NCI-H82 (cell line): ENCODE measurements around the gene OSCP1.
A peak's percentile ranks its signal among the peaks of the same experiment; 100 is the strongest.
"Not testable (repeated sequence)": the region's sequence is repeated elsewhere in the genome, so short reads cannot be mapped to it uniquely, and the experiment has no call there.

Experiments
- DNase-seq: peaks from one replicate; lab custom pipeline; 2025; lab: John Stamatoyannopoulos, UW

Gene OSCP1

DNA sequence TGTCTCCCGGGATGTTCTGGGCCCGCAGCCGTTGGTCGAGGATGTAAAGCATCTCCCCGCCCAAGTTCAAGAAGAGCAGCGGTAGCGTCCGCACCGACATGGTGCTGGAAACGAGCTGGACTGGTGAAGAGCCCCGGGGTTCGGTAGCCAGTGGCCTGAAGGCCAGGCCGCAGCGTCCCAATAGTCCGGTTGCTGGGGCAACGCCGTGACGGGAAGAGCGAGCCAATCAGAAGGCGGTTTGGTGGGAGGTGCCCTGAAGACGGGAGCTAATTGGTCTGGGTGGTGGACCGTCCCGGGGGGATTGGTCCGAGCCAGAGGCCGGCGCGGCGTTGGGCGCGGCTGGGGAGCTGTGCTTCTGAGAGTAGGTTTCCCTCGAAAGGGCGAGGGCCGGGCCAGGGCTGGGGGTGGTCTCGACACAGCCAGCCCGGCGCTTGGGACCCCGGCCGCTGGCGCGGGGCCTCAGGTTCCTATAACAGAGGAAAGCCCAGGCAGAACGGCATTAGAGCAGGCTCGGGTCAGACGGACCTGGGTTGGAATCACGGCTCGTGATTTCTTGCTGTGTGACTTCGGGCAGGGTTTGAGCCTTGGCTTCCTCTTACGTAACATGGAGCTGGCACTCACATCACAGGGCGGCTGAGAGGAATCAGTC, at the start of gene OSCP1:
TSS of gene OSCP1 (minus strand) at position 182 of the 649 bp plus-strand sequence. CDS start at position 100, 82 bp downstream.
- DNase-seq: peak; percentile 98

GRCh38 chr1:36497207-36497606, 47.0 kb upstream of the OSCP1 start:
- no peak for DNase-seq

DNA sequence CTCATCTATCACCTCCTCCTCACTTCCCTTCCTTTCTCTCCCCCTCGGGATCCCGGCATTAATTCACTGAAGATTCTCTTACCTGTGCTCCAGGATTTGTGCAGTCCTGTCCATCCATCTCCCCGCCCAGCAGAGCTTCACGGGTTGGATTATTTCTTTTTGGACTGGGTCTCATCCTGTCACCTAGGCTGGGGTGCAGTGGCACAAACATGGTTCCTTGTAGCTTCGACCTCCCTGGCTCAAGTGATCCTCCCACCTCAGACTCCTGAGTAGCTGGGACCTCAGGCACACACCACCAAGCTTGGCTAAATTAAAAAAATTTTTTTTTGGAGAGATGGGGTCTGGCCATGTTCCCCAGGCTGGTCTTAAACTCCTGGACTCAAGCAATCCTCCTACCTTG, 44.7 kb upstream of the OSCP1 start:
- no peak for DNase-seq

- no peak for DNase-seq
These were observed 43.3 kb upstream of the OSCP1 start for GRCh38 chr1:36493524-36493923.

DNA sequence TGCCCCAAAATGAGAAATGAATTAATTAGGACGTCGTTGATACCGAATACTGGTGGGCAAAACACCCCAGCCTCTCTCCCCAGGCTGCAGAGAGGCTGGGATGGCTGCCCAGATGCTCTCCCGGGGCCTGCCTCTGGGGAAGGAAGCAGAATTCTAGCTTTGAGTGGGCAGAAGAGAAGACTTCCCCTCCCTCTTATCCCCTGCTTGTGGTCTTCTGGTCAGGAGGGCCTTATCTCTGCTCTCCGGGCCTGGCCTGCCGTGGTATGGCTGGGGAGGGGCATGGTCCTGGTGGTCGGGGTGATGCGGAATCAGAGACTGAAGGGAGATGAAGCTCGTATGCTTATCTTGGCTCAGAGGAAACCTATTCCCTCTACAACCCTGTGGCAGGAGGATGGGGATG, 42.2 kb upstream of the OSCP1 start:
- no peak for DNase-seq

GRCh38 chr1:36489258-36490051, 39.2 kb upstream of the OSCP1 start:
- peak; percentile 28 for DNase-seq

DNA sequence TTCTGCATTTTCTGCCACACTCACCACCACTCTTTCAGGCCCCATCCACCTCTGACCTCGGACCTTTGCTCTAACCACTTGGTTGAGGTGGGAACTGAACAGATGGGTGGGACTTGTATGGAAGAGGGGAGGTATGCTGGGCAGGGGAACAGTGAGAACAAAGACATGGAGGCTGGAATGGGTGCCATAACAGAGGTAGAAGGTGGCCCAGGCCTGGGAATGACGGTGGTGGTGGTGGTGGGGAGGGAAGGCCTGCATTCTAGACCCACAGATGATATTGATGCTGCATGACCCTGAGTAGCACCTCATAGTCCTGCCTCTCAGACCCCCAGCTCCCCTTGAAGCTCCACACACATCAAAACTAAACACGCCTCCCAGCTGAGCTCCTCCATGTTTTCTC, 37.7 kb upstream of the OSCP1 start:
- no peak for DNase-seq

GRCh38 chr1:36487336-36487725, 37.1 kb upstream of the OSCP1 start:
- not testable (repeated sequence) for DNase-seq

DNA sequence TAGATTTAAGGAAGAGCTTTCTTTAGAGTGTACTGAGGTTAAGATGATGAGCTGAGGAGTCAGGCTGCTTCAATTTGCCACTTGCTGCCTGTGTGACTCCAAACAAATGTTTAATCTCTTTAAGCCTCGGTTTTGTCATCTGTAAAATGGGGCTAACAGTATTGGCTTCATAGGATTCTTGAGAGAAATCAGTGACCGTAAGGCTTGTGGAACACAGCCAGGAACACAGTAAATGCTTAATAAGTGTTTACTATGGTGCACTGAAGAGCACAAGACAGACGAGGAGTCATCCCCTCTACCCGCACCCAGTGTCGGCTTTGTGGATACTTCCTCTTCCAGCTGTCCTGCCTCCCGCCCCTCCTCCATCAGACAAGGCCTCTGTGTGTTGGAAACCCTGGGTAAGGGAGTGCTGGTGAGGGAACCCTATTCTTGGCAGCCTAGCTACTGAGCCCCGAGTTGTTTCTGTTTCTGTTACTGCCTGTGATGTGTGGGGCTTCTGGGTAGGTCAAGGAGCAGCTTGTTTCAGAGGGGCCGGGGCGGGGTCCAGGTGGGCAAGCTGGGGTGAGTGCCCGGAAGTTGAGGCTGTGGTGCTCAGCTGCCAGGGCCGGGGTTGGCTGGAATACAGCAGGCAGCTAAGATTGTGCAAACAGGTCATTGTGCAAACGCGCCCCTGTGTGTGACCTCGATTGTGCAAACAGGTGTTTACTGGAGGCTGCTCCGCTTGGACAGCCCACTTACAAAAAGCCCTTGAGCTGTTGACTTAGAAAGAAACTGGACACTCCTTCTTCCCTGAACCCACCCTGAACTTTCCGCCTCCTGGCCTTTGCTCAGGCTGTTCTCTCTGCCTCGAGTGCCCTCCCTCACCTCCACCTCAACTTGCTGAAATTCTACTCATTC, 36.4 kb upstream of the OSCP1 start:
- no peak for DNase-seq

- no peak for DNase-seq
These were observed 35.8 kb upstream of the OSCP1 start for GRCh38 chr1:36486093-36486438.

DNA sequence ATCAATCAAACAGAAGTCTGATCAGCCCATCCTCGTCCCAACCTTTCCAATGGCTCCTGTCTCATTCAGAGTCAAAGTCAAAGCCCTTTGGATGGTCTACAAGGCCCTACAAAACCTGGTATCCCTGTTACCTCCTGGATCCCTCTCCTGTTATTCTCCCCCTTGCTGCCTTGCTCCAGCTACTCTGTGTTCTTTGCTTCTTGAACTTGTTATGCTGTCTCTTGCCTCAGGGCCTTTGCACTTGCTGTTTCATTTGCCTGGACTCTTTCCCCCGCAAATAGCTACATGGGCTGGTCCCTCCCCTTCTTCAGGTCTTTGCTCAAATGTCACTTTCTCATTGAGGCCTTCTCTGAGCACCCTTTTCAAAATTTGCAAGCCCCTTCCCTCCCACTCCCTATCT, 33.8 kb upstream of the OSCP1 start:
- DNase-seq: no peak

DNA sequence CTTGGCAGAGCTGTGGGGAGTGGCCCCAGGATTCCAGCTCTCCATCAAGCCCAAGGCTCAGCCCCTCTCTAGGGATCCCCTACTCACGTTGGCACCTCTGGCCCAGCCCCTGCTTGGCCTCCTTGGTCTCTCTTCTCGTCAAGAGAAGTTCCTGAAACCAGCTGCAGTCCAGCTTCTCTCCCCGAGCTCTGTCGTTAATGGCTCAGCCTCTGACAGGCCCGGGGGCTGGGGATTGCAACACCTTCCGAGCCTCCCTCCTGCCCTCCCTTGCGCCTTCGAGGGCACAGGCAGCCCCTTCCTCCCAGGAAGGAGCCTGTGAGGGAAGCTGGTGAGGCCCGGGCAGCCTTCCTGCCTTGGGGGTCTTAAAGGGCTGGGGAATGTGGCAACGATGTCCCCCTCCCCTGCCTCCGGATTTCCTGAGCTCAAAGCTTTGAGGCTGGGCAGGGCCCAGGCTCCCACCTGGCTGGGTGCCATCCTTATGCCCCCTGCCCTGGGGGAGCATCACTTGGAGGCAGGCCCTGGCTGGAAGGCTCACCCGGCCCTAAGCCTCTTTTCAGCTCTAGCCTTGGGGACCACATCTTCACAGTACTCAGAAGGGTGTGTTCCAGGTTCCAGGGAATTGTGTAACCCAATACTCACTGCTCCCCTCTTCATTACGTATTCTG, 32.6 kb upstream of the OSCP1 start, which contains the start of gene CSF3R:
TSS of gene CSF3R (minus strand) at position 190 of the 665 bp plus-strand sequence. CDS start 3,417 bp downstream, outside the sequence.
- DNase-seq: no peak

DNA sequence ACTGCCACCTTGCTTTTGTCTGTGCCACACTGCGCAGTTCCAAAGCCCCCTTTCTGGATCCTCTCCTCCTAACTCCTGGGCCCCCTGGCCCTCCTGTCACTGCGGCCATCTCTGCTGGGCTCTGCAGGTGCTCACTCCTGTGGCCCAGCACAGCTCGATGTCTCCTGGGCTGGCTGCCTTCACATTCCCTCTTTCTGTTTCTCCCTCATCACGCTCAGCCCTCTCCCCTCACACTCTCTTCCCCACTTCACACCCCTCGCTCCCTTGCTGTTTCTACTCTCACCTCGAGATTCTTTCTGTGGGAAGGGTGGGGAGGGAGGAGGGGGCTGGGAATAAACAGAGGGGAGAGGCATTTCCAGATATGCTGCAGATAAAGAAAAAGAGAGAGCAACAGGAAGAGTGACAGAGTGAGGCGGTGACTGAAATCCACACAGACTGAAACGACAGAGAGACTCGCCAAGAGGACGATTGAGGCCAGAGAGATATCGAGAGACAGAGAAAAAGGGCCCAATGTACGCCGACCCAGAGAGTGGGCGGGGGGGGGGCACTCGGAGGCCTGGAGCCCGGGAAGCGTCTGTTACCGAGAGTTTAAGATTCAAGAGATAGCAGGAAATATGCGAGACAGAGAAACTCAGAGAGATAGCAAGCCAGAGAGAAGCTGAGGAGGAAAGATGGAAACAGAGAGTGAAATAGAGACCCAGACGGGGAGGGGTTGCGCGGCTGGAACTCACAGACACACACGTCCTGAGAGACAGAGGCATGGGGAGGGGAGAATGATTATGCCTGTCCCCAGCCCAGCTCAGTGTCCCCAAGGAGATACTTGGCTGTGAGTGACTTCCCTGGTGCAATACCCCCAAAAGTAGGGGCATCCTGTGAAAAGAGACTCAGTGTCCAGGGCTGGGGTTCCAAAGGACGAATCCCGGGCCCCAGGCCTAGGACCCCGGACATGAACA, 31.8 kb upstream of the OSCP1 start:
- no peak for DNase-seq

GRCh38 chr1:36481091-36481490, 30.8 kb upstream of the OSCP1 start:
- no peak for DNase-seq

- no peak for DNase-seq
These were observed 29.9 kb upstream of the OSCP1 start for GRCh38 chr1:36480161-36480560.

- no peak for DNase-seq
These were observed 29.3 kb upstream of the OSCP1 start for GRCh38 chr1:36479505-36480051.

DNA sequence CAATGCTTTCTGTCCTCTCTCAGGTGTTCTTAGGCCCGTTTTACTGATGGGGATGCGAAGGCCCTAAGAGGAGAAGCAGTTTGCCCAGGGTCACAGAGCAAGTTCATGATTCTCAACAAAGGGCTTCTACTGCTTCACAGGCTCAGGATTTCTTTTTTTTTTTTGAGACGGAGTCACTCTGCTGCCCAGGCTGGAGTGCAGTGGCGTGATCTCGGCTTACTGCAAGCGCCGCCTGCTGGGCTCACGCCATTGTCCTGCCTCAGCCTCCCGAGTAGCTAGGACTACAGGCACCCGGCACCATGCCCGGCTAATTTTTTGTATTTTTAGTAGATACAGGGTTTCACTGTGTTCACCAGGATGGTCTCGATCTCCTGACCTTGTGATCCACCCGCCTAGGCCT, 27.4 kb upstream of the OSCP1 start:
- DNase-seq: not testable (repeated sequence)

- no peak for DNase-seq
These were observed 26.7 kb upstream of the OSCP1 start for GRCh38 chr1:36476945-36477344.

GRCh38 chr1:36475910-36476604, 25.8 kb upstream of the OSCP1 start:
- DNase-seq: peak; percentile 63

GRCh38 chr1:36475341-36475740, 25.1 kb upstream of the OSCP1 start:
- DNase-seq: peak; percentile 24
